ENCODE results near the gene PEX14.

DNA sequence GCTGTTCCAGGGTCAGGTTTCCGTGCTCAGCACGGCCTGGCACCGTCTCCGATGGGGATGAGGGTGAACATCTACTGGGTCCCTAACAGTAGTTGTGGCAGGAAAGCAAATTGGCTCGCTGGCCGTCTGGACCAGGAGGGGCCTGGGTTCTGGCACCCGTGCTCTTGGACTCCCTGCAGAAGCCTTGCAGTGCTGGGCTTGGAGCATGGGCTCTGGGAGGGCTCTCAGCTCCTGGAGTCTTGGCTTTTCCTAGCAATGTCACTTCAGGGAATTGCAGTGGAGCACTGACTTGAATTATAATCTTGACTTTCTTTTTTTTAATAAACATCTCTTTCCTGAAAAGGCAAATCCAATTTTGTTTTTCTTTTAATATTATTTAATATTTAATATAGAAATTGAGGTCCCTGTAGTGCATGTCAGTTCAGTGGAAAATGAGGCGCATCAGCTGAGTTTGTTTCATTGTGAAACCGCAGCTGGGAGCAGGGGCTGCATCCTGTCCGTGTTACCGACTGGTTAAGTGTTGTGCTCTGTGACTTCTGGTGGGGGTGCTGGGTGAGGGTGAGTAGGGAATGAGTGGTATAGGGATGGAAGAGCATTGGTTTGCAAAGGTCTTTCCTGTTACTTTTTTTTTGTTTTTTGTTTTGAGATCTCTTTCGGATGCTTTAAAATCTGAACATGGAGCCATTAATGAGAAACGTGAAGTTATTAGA is 64.1 kb downstream of the PEX14 start:
- no peak for TF ChIP-seq ZFP30 (CRISPR knock-in tag; IDR thresholded peaks at IDR 0.05)
- TF ChIP-seq, protein P1, sequence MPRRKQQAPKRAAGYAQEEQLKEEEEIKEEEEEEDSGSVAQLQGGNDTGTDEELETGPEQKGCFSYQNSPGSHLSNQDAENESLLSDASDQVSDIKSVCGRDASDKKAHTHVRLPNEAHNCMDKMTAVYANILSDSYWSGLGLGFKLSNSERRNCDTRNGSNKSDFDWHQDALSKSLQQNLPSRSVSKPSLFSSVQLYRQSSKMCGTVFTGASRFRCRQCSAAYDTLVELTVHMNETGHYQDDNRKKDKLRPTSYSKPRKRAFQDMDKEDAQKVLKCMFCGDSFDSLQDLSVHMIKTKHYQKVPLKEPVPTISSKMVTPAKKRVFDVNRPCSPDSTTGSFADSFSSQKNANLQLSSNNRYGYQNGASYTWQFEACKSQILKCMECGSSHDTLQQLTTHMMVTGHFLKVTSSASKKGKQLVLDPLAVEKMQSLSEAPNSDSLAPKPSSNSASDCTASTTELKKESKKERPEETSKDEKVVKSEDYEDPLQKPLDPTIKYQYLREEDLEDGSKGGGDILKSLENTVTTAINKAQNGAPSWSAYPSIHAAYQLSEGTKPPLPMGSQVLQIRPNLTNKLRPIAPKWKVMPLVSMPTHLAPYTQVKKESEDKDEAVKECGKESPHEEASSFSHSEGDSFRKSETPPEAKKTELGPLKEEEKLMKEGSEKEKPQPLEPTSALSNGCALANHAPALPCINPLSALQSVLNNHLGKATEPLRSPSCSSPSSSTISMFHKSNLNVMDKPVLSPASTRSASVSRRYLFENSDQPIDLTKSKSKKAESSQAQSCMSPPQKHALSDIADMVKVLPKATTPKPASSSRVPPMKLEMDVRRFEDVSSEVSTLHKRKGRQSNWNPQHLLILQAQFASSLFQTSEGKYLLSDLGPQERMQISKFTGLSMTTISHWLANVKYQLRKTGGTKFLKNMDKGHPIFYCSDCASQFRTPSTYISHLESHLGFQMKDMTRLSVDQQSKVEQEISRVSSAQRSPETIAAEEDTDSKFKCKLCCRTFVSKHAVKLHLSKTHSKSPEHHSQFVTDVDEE (CRISPR knock-in tag; IDR thresholded peaks at IDR 0.05): no peak
- TF ChIP-seq, protein P2, sequence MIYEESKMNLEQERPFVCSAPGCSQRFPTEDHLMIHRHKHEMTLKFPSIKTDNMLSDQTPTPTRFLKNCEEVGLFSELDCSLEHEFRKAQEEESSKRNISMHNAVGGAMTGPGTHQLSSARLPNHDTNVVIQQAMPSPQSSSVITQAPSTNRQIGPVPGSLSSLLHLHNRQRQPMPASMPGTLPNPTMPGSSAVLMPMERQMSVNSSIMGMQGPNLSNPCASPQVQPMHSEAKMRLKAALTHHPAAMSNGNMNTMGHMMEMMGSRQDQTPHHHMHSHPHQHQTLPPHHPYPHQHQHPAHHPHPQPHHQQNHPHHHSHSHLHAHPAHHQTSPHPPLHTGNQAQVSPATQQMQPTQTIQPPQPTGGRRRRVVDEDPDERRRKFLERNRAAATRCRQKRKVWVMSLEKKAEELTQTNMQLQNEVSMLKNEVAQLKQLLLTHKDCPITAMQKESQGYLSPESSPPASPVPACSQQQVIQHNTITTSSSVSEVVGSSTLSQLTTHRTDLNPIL (CRISPR knock-in tag; IDR thresholded peaks at IDR 0.05; ENCODE audit: low read depth): no peak
- no peak for TF ChIP-seq PATZ1 (CRISPR knock-in tag; IDR thresholded peaks at IDR 0.05; ENCODE audit: borderline replicate concordance)
- no peak for TF ChIP-seq TCF4 (CRISPR knock-in tag; IDR thresholded peaks at IDR 0.05; ENCODE audit: borderline replicate concordance)
- TF ChIP-seq ZNF565 (CRISPR knock-in tag; conservative IDR thresholded peaks at IDR 0.05; ENCODE audit: low read depth): no peak
- no peak for TF ChIP-seq ISL1 (CRISPR knock-in tag; IDR thresholded peaks at IDR 0.05)
- TF ChIP-seq TOX (CRISPR knock-in tag; IDR thresholded peaks at IDR 0.05; ENCODE audit: borderline replicate concordance): no peak
- TF ChIP-seq ZFP3 (CRISPR knock-in tag; IDR thresholded peaks at IDR 0.05): no peak
- no peak for TF ChIP-seq SNAI2 (CRISPR knock-in tag; IDR thresholded peaks at IDR 0.05)
- no peak for TF ChIP-seq RARB (CRISPR knock-in tag; IDR thresholded peaks at IDR 0.05)
- no peak for TF ChIP-seq ZNF8 (CRISPR knock-in tag; IDR thresholded peaks at IDR 0.05)
- TF ChIP-seq ESRRG (CRISPR knock-in tag; IDR thresholded peaks at IDR 0.05): no peak

All from SK-N-SH treated with all-trans-retinoic acid at 6 μM for 48 hours (cell line).